Heart left ventricle (tissue), 13 donors: ENCODE results near the gene BFSP2.

Source experiments
- POLR2A ChIP-seq, 2 donors: fragments of 450-650 bp; IDR thresholded peaks; one replicate each; pipeline ENCODE4 v1.6.1; 2017; ENCODE audit warnings: antibody characterized with exemption in 2 of 2, mild to moderate bottlenecking in 2 of 2, moderate library complexity in 2 of 2
- TF ChIP-seq, protein P1 (sequence below), 12 donors: fragments of 200-600 bp; sonication (generic) in 4 of 12; IDR thresholded peaks; one replicate each; pipeline versions ENCODE4 v1.5.0 to v1.8.0; 2018 to 2022; ENCODE audit warnings: antibody characterized with exemption in 12 of 12, mild to moderate bottlenecking in 5 of 12
- donor health status: ischemic (EF 13 %, LVEDD 7.1; RV severe dilation, severe dysfunction).
- donor health status: DM: no; HTN: yes; CAD: no.
- donor health status: DM: no; HTN: no; CAD: no.
- donor health status: ischemic (EF 25% LVEDD 6.9; RV normal size, moderate dysfunction).
- donor health status: ischemic (EF 25% LVEDD 5.7; RV mildly dilated, moderate dysfunction).
- donor health status: ischemic (EF 35%, LVEDD 5.7; RV mildly dilated, moderate dysfunction).
- donor health status: nonischemic (EF 11% LVEDD 7.7; RV severe dilation, severe dysfunction).
- donor health status: DM: yes; HTN: yes; CAD: no.
- donor health status: PGD.
- donor health status: ischemic (EF 29% LVEDD 5.4; RV normal size, mild dysfunction).
- donor health status: nonischemic (EF 23%, LVEDD 6.1; RV moderate dilation, normal function).

DNA sequence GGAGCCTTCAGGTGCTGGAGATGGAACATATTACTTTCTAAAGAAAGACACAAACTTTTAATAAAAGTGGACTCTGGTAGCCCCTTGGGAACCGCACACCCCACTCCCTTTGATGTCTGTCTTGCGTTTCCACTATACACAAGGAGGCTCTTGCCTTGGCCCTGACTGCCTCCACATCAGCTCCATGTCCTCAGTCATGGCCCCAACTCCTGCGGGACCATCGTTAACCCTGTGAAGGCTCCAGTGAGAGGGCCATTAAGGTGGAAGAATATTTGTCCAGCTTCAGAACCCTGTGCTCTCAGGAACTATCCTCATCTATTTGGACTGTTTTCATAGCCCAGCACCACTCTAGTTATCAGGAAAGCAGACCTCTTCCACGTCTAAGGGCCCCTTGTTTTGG lies 16.1 kb upstream of the BFSP2 start:
- TF ChIP-seq, protein P1, sequence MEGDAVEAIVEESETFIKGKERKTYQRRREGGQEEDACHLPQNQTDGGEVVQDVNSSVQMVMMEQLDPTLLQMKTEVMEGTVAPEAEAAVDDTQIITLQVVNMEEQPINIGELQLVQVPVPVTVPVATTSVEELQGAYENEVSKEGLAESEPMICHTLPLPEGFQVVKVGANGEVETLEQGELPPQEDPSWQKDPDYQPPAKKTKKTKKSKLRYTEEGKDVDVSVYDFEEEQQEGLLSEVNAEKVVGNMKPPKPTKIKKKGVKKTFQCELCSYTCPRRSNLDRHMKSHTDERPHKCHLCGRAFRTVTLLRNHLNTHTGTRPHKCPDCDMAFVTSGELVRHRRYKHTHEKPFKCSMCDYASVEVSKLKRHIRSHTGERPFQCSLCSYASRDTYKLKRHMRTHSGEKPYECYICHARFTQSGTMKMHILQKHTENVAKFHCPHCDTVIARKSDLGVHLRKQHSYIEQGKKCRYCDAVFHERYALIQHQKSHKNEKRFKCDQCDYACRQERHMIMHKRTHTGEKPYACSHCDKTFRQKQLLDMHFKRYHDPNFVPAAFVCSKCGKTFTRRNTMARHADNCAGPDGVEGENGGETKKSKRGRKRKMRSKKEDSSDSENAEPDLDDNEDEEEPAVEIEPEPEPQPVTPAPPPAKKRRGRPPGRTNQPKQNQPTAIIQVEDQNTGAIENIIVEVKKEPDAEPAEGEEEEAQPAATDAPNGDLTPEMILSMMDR (IDR thresholded peaks at IDR 0.05) = no peak
- no peak for TF ChIP-seq POLR2A (IDR thresholded peaks at IDR 0.05)
